Thyroid gland (tissue), 4 donors: Measurements from ENCODE around the gene HSPA12A.

Experiments
- CTCF ChIP-seq, 6 experiments: fragments of 200-600 bp in 3 of 6; fragments of 450-650 bp in 3 of 6; sonication (generic) in 3 of 6; IDR thresholded peaks; one replicate each; pipeline ENCODE4 v1.5.1; 2016 to 2019; ENCODE audit warnings: antibody characterized with exemption in 6 of 6, mild to moderate bottlenecking in 2 of 6, inconsistent platforms in 1 of 6, moderate library complexity in 1 of 6
- POLR2A ChIP-seq, 2 donors: fragments of 450-650 bp; IDR thresholded peaks; one replicate each; pipeline ENCODE4 v1.6.1; 2017; ENCODE audit warnings: antibody characterized with exemption in 2 of 2, mild to moderate bottlenecking in 2 of 2, moderate library complexity in 1 of 2

- TF ChIP-seq CTCF (IDR thresholded peaks at IDR 0.05) = no peak
- TF ChIP-seq POLR2A (IDR thresholded peaks at IDR 0.05) = no peak
These were observed 84.4 kb downstream of the HSPA12A start for GRCh38 chr10:116657863-116658551.
